GM12878 (cell line): ENCODE data around the gene NOL12. TPM values are rescaled to one million over a fixed set of nuclear protein-coding genes. Genes with fewer than 3 reads are reported as not detected.
A peak's percentile ranks its signal among the peaks of the same experiment; 100 is the strongest.

ENCODE experiments used
- CHD1 ChIP-seq: IDR thresholded peaks from 2 replicates; pipeline ENCODE4 v1.6.1; 2012; ENCODE audit warnings: low read depth, low read length, improper control_type of control experiment
- DPF2 ChIP-seq: fragments of 450-650 bp; IDR thresholded peaks from 2 replicates; pipeline ENCODE4 v1.6.1; 2017; ENCODE audit warnings: mild to moderate bottlenecking
- FOXK2 ChIP-seq: fragments of 450-650 bp; IDR thresholded peaks from 2 replicates; pipeline ENCODE4 v1.6.1; 2017; ENCODE audit warnings: mild to moderate bottlenecking, moderate library complexity
- MEF2B ChIP-seq: fragments of 450-650 bp; IDR thresholded peaks from 2 replicates; pipeline ENCODE4 v1.6.1; 2018; ENCODE audit warnings: mild to moderate bottlenecking, moderate library complexity; ENCODE audit not compliant: partially characterized antibody, poor library complexity, severe bottlenecking
- MTA3 ChIP-seq: IDR thresholded peaks from 2 replicates; pipeline ENCODE4 v1.6.1; 2012; ENCODE audit warnings: low read length, inconsistent platforms, borderline replicate concordance
- NFXL1 ChIP-seq: fragments of 450-650 bp; IDR thresholded peaks from 2 replicates; pipeline ENCODE4 v1.6.1; 2017; ENCODE audit warnings: antibody characterized with exemption, mild to moderate bottlenecking, borderline replicate concordance
- PML ChIP-seq: IDR thresholded peaks from 2 replicates; pipeline ENCODE4 v1.6.1; 2012; ENCODE audit warnings: low read length, inconsistent platforms
- POLR2AphosphoS2 ChIP-seq: IDR thresholded peaks from 2 replicates; pipeline ENCODE4 v1.6.1; 2011; ENCODE audit warnings: low read depth, mild to moderate bottlenecking, low read length, improper control_type of control experiment, moderate library complexity
- POU2F2 ChIP-seq: IDR thresholded peaks from 3 replicates; pipeline ENCODE4 v1.6.1; 2011; ENCODE audit warnings: low read depth, mild to moderate bottlenecking, low read length, borderline replicate concordance
- RAD21 ChIP-seq: IDR thresholded peaks from 2 replicates; pipeline ENCODE4 v1.6.1; 2011; ENCODE audit warnings: mild to moderate bottlenecking, low read depth, low read length, moderate library complexity; ENCODE audit not compliant: insufficient read depth
- RB1 ChIP-seq: fragments of 450-650 bp; formaldehyde crosslinking; IDR thresholded peaks from 2 replicates; pipeline ENCODE4 v1.6.1; 2017; ENCODE audit warnings: mild to moderate bottlenecking, borderline replicate concordance
- SIN3A ChIP-seq: IDR thresholded peaks from 2 replicates; pipeline ENCODE4 v1.6.1; 2012; ENCODE audit warnings: low read depth, low read length, improper control_type of control experiment
- SMAD1 ChIP-seq: fragments of 450-650 bp; IDR thresholded peaks from 2 replicates; pipeline ENCODE4 v1.6.1; 2018; ENCODE audit warnings: mild to moderate bottlenecking, low read depth; ENCODE audit not compliant: partially characterized antibody
- SMAD5 ChIP-seq: IDR thresholded peaks from 2 replicates; pipeline ENCODE4 v1.6.1; 2016; ENCODE audit warnings: antibody characterized with exemption, low read depth
- STAT3 ChIP-seq: IDR thresholded peaks from 2 replicates; pipeline ENCODE4 v1.6.1; 2011; ENCODE audit warnings: low read depth, low read length, improper control_type of control experiment
- TAF1 ChIP-seq: IDR thresholded peaks from 2 replicates; pipeline ENCODE4 v1.6.1; 2011; ENCODE audit warnings: mild to moderate bottlenecking, low read depth, low read length, borderline replicate concordance
- YY1 ChIP-seq: IDR thresholded peaks from 2 replicates; pipeline ENCODE4 v1.6.1; 2011; ENCODE audit warnings: low read depth, mild to moderate bottlenecking, low read length
- ZBED1 ChIP-seq: IDR thresholded peaks from 2 replicates; pipeline ENCODE4 v1.6.1; 2016; ENCODE audit warnings: borderline replicate concordance
- ZSCAN29 ChIP-seq: fragments of 450-650 bp; IDR thresholded peaks from 2 replicates; pipeline ENCODE4 v1.6.1; 2017; ENCODE audit warnings: mild to moderate bottlenecking, moderate library complexity
- ZZZ3 ChIP-seq: IDR thresholded peaks from 2 replicates; pipeline ENCODE4 v1.6.1; 2011; ENCODE audit warnings: low read depth; ENCODE audit not compliant: control insufficient read depth, insufficient read length
- polyA plus RNA-seq, 11 experiments: library from polyadenylated mRNA; depleted of rRNA in 4 of 11; unstranded in 6 of 11; stranded (reverse) in 5 of 11; fragments of >200 nt; fragmentation: Nextera tagmentation in 4 of 11; fragmentation: Illumina TruSeq in 1 of 11; extraction: Ambion mirVana in 4 of 11; extraction: Trizol in 1 of 11; gene quantifications; 1 replicate in 1 of 11; 2 replicates in 10 of 11; pipeline versions ENCODE4 v1.2.1 to v1.2.3, GENCODE V29; 2011 to 2016; ENCODE audit warnings: inconsistent platforms in 2 of 11, missing spikeins in 2 of 11, low read depth in 1 of 11
- total RNA-seq, 4 experiments: library from RNA; depleted of rRNA in 3 of 4; stranded (reverse); fragments of >200 nt in 3 of 4; fragmentation: Illumina TruSeq in 1 of 4; extraction: Trizol in 1 of 4; gene quantifications; 2 replicates each; pipeline versions ENCODE4 v1.2.1 to v1.2.3, GENCODE V29; 2013 to 2021
- TF ChIP-seq, protein P1 (sequence below): fragments of 450-650 bp; IDR thresholded peaks from 2 replicates; pipeline ENCODE4 v1.6.1; 2018; ENCODE audit warnings: borderline replicate concordance, mild to moderate bottlenecking; ENCODE audit not compliant: partially characterized antibody
- TF ChIP-seq, protein P2 (sequence below): fragments of 450-650 bp; IDR thresholded peaks from 2 replicates; pipeline ENCODE4 v1.6.1; 2017; ENCODE audit warnings: mild to moderate bottlenecking
- TF ChIP-seq, protein P3 (sequence below): fragments of 450-650 bp; IDR thresholded peaks from 2 replicates; pipeline ENCODE4 v1.6.1; 2017; ENCODE audit warnings: mild to moderate bottlenecking, moderate library complexity

NOL12 gene
- total and polyA plus RNA-seq, 10 of the 15 experiments (the other 5 are each of a cell fraction or from before 2014, with no cell fraction given) = 3.3 to 69.4 (median 41.1) TPM

- TF ChIP-seq, protein P1, sequence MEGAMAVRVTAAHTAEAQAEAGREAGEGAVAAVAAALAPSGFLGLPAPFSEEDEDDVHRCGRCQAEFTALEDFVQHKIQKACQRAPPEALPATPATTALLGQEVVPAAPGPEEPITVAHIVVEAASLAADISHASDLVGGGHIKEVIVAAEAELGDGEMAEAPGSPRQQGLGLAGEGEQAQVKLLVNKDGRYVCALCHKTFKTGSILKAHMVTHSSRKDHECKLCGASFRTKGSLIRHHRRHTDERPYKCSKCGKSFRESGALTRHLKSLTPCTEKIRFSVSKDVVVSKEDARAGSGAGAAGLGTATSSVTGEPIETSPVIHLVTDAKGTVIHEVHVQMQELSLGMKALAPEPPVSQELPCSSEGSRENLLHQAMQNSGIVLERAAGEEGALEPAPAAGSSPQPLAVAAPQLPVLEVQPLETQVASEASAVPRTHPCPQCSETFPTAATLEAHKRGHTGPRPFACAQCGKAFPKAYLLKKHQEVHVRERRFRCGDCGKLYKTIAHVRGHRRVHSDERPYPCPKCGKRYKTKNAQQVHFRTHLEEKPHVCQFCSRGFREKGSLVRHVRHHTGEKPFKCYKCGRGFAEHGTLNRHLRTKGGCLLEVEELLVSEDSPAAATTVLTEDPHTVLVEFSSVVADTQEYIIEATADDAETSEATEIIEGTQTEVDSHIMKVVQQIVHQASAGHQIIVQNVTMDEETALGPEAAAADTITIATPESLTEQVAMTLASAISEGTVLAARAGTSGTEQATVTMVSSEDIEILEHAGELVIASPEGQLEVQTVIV = no peak
- TF ChIP-seq FOXK2 = no peak
- TF ChIP-seq SMAD1 = no peak
- peak; percentile 48; the same call in 1 of the 2 replicates for TF ChIP-seq PML
- TF ChIP-seq DPF2 = peak; percentile 64
- TF ChIP-seq, protein P2, sequence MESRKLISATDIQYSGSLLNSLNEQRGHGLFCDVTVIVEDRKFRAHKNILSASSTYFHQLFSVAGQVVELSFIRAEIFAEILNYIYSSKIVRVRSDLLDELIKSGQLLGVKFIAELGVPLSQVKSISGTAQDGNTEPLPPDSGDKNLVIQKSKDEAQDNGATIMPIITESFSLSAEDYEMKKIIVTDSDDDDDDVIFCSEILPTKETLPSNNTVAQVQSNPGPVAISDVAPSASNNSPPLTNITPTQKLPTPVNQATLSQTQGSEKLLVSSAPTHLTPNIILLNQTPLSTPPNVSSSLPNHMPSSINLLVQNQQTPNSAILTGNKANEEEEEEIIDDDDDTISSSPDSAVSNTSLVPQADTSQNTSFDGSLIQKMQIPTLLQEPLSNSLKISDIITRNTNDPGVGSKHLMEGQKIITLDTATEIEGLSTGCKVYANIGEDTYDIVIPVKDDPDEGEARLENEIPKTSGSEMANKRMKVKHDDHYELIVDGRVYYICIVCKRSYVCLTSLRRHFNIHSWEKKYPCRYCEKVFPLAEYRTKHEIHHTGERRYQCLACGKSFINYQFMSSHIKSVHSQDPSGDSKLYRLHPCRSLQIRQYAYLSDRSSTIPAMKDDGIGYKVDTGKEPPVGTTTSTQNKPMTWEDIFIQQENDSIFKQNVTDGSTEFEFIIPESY = no peak
- TF ChIP-seq YY1 = 0 out of 2 replicates have a peak, but pooled peaks have one; percentile 12
- no peak for TF ChIP-seq STAT3
- TF ChIP-seq MTA3 = no peak; the same call in 1 of the 2 replicates
- TF ChIP-seq POU2F2 = peak; percentile 28; the same call in 1 of the 3 replicates
- TF ChIP-seq CHD1 = no peak
- no peak for TF ChIP-seq ZZZ3
- TF ChIP-seq RB1 = no peak
- TF ChIP-seq NFXL1 = no peak
- TF ChIP-seq, protein P3, sequence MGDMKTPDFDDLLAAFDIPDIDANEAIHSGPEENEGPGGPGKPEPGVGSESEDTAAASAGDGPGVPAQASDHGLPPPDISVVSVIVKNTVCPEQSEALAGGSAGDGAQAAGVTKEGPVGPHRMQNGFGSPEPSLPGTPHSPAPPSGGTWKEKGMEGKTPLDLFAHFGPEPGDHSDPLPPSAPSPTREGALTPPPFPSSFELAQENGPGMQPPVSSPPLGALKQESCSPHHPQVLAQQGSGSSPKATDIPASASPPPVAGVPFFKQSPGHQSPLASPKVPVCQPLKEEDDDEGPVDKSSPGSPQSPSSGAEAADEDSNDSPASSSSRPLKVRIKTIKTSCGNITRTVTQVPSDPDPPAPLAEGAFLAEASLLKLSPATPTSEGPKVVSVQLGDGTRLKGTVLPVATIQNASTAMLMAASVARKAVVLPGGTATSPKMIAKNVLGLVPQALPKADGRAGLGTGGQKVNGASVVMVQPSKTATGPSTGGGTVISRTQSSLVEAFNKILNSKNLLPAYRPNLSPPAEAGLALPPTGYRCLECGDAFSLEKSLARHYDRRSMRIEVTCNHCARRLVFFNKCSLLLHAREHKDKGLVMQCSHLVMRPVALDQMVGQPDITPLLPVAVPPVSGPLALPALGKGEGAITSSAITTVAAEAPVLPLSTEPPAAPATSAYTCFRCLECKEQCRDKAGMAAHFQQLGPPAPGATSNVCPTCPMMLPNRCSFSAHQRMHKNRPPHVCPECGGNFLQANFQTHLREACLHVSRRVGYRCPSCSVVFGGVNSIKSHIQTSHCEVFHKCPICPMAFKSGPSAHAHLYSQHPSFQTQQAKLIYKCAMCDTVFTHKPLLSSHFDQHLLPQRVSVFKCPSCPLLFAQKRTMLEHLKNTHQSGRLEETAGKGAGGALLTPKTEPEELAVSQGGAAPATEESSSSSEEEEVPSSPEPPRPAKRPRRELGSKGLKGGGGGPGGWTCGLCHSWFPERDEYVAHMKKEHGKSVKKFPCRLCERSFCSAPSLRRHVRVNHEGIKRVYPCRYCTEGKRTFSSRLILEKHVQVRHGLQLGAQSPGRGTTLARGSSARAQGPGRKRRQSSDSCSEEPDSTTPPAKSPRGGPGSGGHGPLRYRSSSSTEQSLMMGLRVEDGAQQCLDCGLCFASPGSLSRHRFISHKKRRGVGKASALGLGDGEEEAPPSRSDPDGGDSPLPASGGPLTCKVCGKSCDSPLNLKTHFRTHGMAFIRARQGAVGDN = peak; percentile 56; the same call in 1 of the 2 replicates
- TF ChIP-seq POLR2AphosphoS2 = peak; percentile 76; the same call in 1 of the 2 replicates
- TF ChIP-seq SIN3A = no peak
- TF ChIP-seq ZSCAN29 = no peak
- peak; percentile 86 for TF ChIP-seq MEF2B
- TF ChIP-seq ZBED1 = no peak
- TF ChIP-seq TAF1 = 0 out of 2 replicates have a peak, but pooled peaks have one; percentile 18
- TF ChIP-seq RAD21 = no peak
- 0 out of 2 replicates have a peak, but pooled peaks have one; percentile 24 for TF ChIP-seq SMAD5
These were observed 9.2 kb upstream of the NOL12 start (continued) for GRCh38 chr22:37676736-37677492.
